SU-DHL-6 (cell line): ENCODE measurements around the gene MRTFB.

ENCODE experiments used
- H2AFZ ChIP-seq: fragments of 200-600 bp; sonication (generic); 2 replicates; pipeline ENCODE4 v1.6.1; 2014; ENCODE audit warnings: low read depth, mild to moderate bottlenecking, moderate library complexity, mixed read lengths, antibody characterized with exemption, low read length; ENCODE audit not compliant: severe bottlenecking
- H3F3A ChIP-seq: fragments of 200-600 bp; shearing (Covaris generic); 2 replicates; pipeline ENCODE4 v1.6.0; 2016; ENCODE audit warnings: antibody characterized with exemption, mild to moderate bottlenecking; ENCODE audit not compliant: insufficient read depth
- H3K27ac ChIP-seq: fragments of 200-600 bp; sonication (generic); 2 replicates; pipeline ENCODE4 v1.5.1; 2016; ENCODE audit warnings: low read depth, mild to moderate bottlenecking, low read length, moderate library complexity, mixed read lengths
- H3K27me3 ChIP-seq: fragments of 200-600 bp; sonication (generic), shearing (Covaris generic); 2 replicates; pipeline ENCODE4 v1.6.0; 2014; ENCODE audit warnings: mild to moderate bottlenecking, low read length
- H3K36me3 ChIP-seq: fragments of 200-600 bp; sonication (generic); 2 replicates; pipeline ENCODE4 v1.6.1; 2014; ENCODE audit warnings: mild to moderate bottlenecking, low read length, mixed read lengths
- H3K4me2 ChIP-seq: fragments of 300-600, 200-600 bp; shearing (Covaris generic), sonication (generic); 2 replicates; pipeline ENCODE4 v1.6.0; 2014; ENCODE audit warnings: low read length, low read depth, mild to moderate bottlenecking; ENCODE audit not compliant: poor library complexity, severe bottlenecking
- H3K4me3 ChIP-seq: fragments of 200-600 bp; sonication (generic); 2 replicates; pipeline ENCODE4 v1.5.1; 2014; ENCODE audit warnings: antibody characterized with exemption, low read length, mild to moderate bottlenecking, mixed read lengths; ENCODE audit not compliant: insufficient read depth, poor library complexity, severe bottlenecking
- H3K79me2 ChIP-seq: fragments of 200-600 bp; sonication (generic); 2 replicates; pipeline ENCODE4 v1.6.1; 2014; ENCODE audit warnings: mild to moderate bottlenecking, low read length, moderate library complexity; ENCODE audit not compliant: insufficient read depth
- H3K9ac ChIP-seq: fragments of 200-600 bp; sonication (generic); 2 replicates; pipeline ENCODE4 v1.7.0; 2014; ENCODE audit warnings: mild to moderate bottlenecking, low read length
- H3K9me2 ChIP-seq: fragments of 200-600 bp; sonication (generic); replicated peaks from 2 replicates; pipeline ENCODE4 v1.6.1; 2014; ENCODE audit warnings: low read length; ENCODE audit not compliant: insufficient read depth
- H3K9me3 ChIP-seq: fragments of 200-600 bp; sonication (generic); 2 replicates; pipeline ENCODE4 v1.6.1; 2014; ENCODE audit warnings: low read length, mixed read lengths; ENCODE audit not compliant: insufficient read depth
- H4K20me1 ChIP-seq: fragments of 200-600 bp; sonication (generic); 2 replicates; pipeline ENCODE4 v1.6.1; 2014; ENCODE audit warnings: low read depth, mild to moderate bottlenecking, antibody characterized with exemption, low read length, moderate library complexity, mixed read lengths
- EZH2phosphoT487 ChIP-seq: fragments of 200-600 bp; sonication (generic), shearing (Covaris generic); conservative IDR thresholded peaks from 2 replicates; pipeline ENCODE4 v1.6.1; 2018; ENCODE audit warnings: mild to moderate bottlenecking, antibody characterized with exemption, low read length, moderate library complexity, mixed read lengths
- TF ChIP-seq, protein P1 (sequence below): fragments of 200-600 bp; sonication (generic); IDR thresholded peaks from one replicate; pipeline ENCODE4 v1.5.1; 2017; ENCODE audit warnings: antibody characterized with exemption, mild to moderate bottlenecking, low read length, moderate library complexity; ENCODE audit not compliant: insufficient read depth, poor library complexity, severe bottlenecking

MRTFB gene

DNA sequence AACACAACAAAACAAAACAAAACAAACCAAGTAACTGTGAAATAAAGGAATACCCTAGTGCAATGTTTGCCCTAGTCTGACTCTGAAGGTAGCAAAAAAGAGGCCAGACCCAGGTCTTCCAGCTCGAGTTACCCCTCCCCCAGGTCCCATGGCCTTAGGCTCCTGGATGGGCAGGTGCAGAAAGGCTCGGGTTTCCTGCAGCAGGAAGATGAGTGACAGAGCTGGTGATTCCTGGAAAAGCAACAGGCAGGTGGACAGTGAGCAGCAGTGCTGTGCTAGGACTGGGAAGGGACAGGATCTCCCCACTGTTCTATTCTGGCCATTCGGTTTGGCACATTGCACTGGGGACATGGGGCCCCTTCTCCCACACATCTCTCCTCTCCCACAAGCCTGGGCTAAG lies 42.9 kb upstream of the MRTFB start:
- no peak overlapping the region for H3K4me2 ChIP-seq
- no peak overlapping the region for H3K27ac ChIP-seq
- H3K9me2 ChIP-seq = no peaks in the 10 kb centered on the region
- no peak overlapping the region for H3K9ac ChIP-seq
- H4K20me1 ChIP-seq = no peaks in the 10 kb centered on the region
- no peaks in the 10 kb centered on the region for H3F3A ChIP-seq
- H3K36me3 ChIP-seq = no peaks in the 10 kb centered on the region
- H3K9me3 ChIP-seq = no peaks in the 10 kb centered on the region
- no peak overlapping the region for H3K4me3 ChIP-seq
- no peak for TF ChIP-seq EZH2phosphoT487
- TF ChIP-seq, protein P1, sequence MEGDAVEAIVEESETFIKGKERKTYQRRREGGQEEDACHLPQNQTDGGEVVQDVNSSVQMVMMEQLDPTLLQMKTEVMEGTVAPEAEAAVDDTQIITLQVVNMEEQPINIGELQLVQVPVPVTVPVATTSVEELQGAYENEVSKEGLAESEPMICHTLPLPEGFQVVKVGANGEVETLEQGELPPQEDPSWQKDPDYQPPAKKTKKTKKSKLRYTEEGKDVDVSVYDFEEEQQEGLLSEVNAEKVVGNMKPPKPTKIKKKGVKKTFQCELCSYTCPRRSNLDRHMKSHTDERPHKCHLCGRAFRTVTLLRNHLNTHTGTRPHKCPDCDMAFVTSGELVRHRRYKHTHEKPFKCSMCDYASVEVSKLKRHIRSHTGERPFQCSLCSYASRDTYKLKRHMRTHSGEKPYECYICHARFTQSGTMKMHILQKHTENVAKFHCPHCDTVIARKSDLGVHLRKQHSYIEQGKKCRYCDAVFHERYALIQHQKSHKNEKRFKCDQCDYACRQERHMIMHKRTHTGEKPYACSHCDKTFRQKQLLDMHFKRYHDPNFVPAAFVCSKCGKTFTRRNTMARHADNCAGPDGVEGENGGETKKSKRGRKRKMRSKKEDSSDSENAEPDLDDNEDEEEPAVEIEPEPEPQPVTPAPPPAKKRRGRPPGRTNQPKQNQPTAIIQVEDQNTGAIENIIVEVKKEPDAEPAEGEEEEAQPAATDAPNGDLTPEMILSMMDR = no peak
- H3K27me3 ChIP-seq = no peaks in the 10 kb centered on the region
- H3K79me2 ChIP-seq = no peaks in the 10 kb centered on the region
- H2AFZ ChIP-seq = no peak overlapping the region

DNA sequence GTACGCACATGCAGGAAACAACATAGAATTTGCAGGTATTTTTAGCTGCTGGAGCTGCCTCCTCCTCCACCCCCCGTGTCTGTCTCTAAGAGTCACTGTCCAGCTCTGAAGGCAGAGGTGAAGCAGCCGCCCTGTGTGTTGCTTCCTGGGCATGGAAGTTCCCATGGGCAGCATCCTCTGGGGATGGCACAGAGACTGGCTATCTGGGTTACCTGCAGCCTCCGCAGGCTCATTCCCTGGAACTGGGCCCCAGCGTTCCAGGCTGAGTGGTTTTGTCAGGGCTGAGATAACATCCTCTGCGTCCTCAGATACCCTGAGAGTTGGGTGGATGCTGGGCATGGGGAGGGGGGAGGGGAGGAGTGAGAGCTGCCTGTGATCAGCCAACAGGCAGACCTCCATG lies 41.5 kb upstream of the MRTFB start:
- Histone ChIP-seq H3K9ac (no peak overlapping the region), H2AFZ (no peak overlapping the region), H3K4me3 (no peak overlapping the region), H4K20me1 (no peaks in the 10 kb centered on the region), H3K9me2 (no peaks in the 10 kb centered on the region), H3F3A (no peaks in the 10 kb centered on the region), H3K9me3 (no peaks in the 10 kb centered on the region), H3K27ac (no peak overlapping the region), H3K79me2 (no peaks in the 10 kb centered on the region), H3K36me3 (no peaks in the 10 kb centered on the region), H3K27me3 (no peaks in the 10 kb centered on the region), H3K4me2 (no peak overlapping the region)
- TF ChIP-seq EZH2phosphoT487 = no peak
- TF ChIP-seq, protein P1 = no peak

GRCh38 chr16:14035092-14035491 lies 36.0 kb upstream of the MRTFB start:
- Histone ChIP-seq H3K9me3 (no peaks in the 10 kb centered on the region), H3K36me3 (no peaks in the 10 kb centered on the region), H4K20me1 (no peaks in the 10 kb centered on the region), H2AFZ (no peak overlapping the region), H3K4me2 (no peak overlapping the region), H3K9me2 (no peaks in the 10 kb centered on the region), H3F3A (no peaks in the 10 kb centered on the region), H3K9ac (no peak overlapping the region), H3K27me3 (no peaks in the 10 kb centered on the region), H3K4me3 (no peak overlapping the region), H3K79me2 (no peaks in the 10 kb centered on the region), H3K27ac (no peak overlapping the region)
- TF ChIP-seq, protein P1 = no peak
- TF ChIP-seq EZH2phosphoT487 = no peak
